GM18951 (cell line): Measurements from ENCODE around the gene ZAP70.
"Not testable (repeated sequence)": the region's sequence is repeated elsewhere in the genome, so short reads cannot be mapped to it uniquely, and the experiment has no call there.

ENCODE experiments used
- POLR2A ChIP-seq: IDR thresholded peaks from 4 replicates; pipeline ENCODE4 v1.6.1; 2011; ENCODE audit warnings: mild to moderate bottlenecking; ENCODE audit not compliant: insufficient read length, insufficient read depth; ENCODE audit errors: extremely low read depth
- in situ Hi-C: fragments of 300-500 bp; cut with MboI; formaldehyde crosslinking; loops from one replicate; pipeline ENCODE4 v1.12.0; 2022; ENCODE audit warnings: low sequenced_read_pairs, mixed read lengths, inconsistent platforms; ENCODE audit not compliant: unreplicated experiment

The ZAP70 gene

GRCh38 chr2:97678298-97678697 lies 35.1 kb upstream of the ZAP70 start:
- in situ Hi-C loops: no loop called here
- TF ChIP-seq POLR2A: no peak

- in situ Hi-C loops: not testable (repeated sequence)
Measured at GRCh38 chr2:97687235-97687634, 26.1 kb upstream of the ZAP70 start.

- in situ Hi-C loops: no loop called here
- no peak for TF ChIP-seq POLR2A
Measured at GRCh38 chr2:97688062-97688827, 25.1 kb upstream of the ZAP70 start.

GRCh38 chr2:97691166-97691565 lies 22.2 kb upstream of the ZAP70 start:
- TF ChIP-seq POLR2A: no peak
- in situ Hi-C loops: no loop called here

GRCh38 chr2:97693476-97693875 lies 19.9 kb upstream of the ZAP70 start:
- in situ Hi-C loops: no loop called here
- TF ChIP-seq POLR2A: no peak

GRCh38 chr2:97695744-97696143 lies 17.6 kb upstream of the ZAP70 start:
- in situ Hi-C loops: no loop called here
- TF ChIP-seq POLR2A: no peak

GRCh38 chr2:97697252-97698235 lies 15.8 kb upstream of the ZAP70 start:
- no peak for TF ChIP-seq POLR2A
- in situ Hi-C loops: no loop called here

GRCh38 chr2:97698530-97698929 lies 14.8 kb upstream of the ZAP70 start:
- in situ Hi-C loops: no loop called here
- TF ChIP-seq POLR2A: no peak

- in situ Hi-C loops: no loop called here
- no peak for TF ChIP-seq POLR2A
Measured at GRCh38 chr2:97699765-97700444, 13.5 kb upstream of the ZAP70 start.

- in situ Hi-C loops: no loop called here
Measured at GRCh38 chr2:97701186-97701585, 12.2 kb upstream of the ZAP70 start.

GRCh38 chr2:97701851-97702465 lies 11.4 kb upstream of the ZAP70 start:
- in situ Hi-C loops: no loop called here
- no peak for TF ChIP-seq POLR2A

More at GRCh38 chr2:97701186-97701585, 12.2 kb upstream of the ZAP70 start:
- no peak for TF ChIP-seq POLR2A

- no peak for TF ChIP-seq POLR2A
- in situ Hi-C loops: no loop called here
Measured at GRCh38 chr2:97702731-97703470, 10.5 kb upstream of the ZAP70 start.
